ENCODE measurements around the gene RGS9. TPM values are rescaled to one million over a fixed set of nuclear protein-coding genes. Genes with fewer than 3 reads are reported as not detected.

Gene RGS9
- polyA plus RNA-seq, 4 donors = 2.4 to 4.7 (median 3.7) TPM

DNA sequence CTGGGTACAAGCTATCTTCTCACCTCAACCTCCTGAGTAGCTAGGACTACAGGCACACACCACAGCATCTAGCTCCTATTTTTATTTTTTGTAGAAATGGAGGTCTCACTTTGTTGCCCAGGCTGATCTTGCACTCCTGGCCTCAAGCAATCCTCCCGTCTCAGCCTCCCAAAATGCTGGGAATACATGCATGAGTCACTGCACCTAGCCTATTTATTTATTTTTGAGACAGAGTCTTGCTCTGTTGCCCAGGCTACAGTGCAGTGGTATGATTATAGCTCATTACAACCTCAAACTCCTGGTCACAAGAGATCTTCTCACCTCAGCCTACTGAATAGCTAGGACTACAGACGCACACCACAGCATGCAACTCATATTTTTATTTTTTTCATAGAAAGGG lies 40.1 kb upstream of the RGS9 start:
- Histone ChIP-seq H3K9me3 (ENCODE audit: control insufficient read depth in 2 of 2, insufficient read depth in 1 of 2, low read depth in 1 of 2, low read length in 1 of 2) (no peaks in the 10 kb centered on the region), H3K27ac (ENCODE audit: low read depth in 1 of 3, low read length in 2 of 3) (no peak overlapping the region), H3K4me3 (ENCODE audit: low read depth in 1 of 3, low read length in 3 of 3) (no peak overlapping the region), H3K36me3 (ENCODE audit: control insufficient read depth in 3 of 3, insufficient read depth in 2 of 3, low read depth in 1 of 3, low read length in 3 of 3) (no peaks in the 10 kb centered on the region), H3K4me1 (ENCODE audit: control insufficient read depth in 3 of 3, insufficient read depth in 2 of 3, low read depth in 1 of 3, low read length in 2 of 3) (peaks cover 2 to 6% (median 4%) of the 10 kb centered on the region in 3 donors), H3K27me3 (ENCODE audit: control insufficient read depth in 3 of 3, insufficient read depth in 3 of 3, low read length in 3 of 3) (no peaks in the 10 kb centered on the region)
- WGBS, 3 donors = 96% methylated on average over 2 of the region's 2 CpGs
- no peak for FAIRE-seq
- no peak for DNase-seq

DNA sequence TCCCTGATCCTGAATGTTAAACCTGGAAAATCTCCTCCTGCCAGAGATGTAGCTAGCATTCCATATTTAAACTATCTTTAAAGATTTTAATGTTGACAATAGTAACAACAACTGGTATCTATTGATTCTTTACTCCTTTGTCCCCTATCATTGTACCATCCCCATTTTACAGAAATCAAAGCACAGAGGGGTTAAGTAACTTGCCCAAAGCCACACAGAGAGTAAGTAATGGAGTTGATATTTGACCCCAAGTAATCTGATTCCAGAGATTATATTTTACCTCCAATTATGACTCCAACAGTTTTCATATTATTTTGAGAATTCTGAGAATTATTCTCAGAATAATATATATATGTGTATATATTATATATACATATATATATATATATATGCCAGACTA lies 37.7 kb upstream of the RGS9 start:
- Histone ChIP-seq H3K9me3 (ENCODE audit: control insufficient read depth in 2 of 2, insufficient read depth in 1 of 2, low read depth in 1 of 2, low read length in 1 of 2) (no peaks in the 10 kb centered on the region), H3K27me3 (ENCODE audit: control insufficient read depth in 3 of 3, insufficient read depth in 3 of 3, low read length in 3 of 3) (no peaks in the 10 kb centered on the region), H3K4me3 (ENCODE audit: low read depth in 1 of 3, low read length in 3 of 3) (no peak overlapping the region), H3K27ac (ENCODE audit: low read depth in 1 of 3, low read length in 2 of 3) (no peak overlapping the region), H3K4me1 (ENCODE audit: control insufficient read depth in 3 of 3, insufficient read depth in 2 of 3, low read depth in 1 of 3, low read length in 2 of 3) (peaks cover 2 to 4% (median 4%) of the 10 kb centered on the region in 3 donors), H3K36me3 (ENCODE audit: control insufficient read depth in 3 of 3, insufficient read depth in 2 of 3, low read depth in 1 of 3, low read length in 3 of 3) (no peaks in the 10 kb centered on the region)
- FAIRE-seq (no peak), DNase-seq (no peak)

DNA sequence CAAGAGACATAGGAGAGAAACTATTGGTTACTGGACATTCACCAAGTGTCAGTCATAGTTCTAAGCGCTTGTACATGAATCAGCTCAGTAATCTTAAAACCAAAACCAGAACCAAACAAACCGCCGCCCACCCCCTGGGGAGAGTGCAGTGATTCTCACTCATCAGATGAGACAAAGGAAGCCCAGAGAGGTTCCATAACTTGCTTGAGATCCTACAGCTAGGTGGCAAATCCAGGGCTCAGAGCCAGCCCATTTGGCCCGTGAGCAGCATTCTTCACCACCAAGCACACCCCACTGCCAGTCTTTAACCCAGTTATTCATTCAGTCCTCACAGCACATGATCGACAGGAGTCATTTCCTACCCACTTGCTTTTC lies 37.2 kb upstream of the RGS9 start:
- no peaks in the 10 kb centered on the region for H3K9me3 ChIP-seq (ENCODE audit: control insufficient read depth in 2 of 2, insufficient read depth in 1 of 2, low read depth in 1 of 2, low read length in 1 of 2)
- H3K4me3 ChIP-seq (ENCODE audit: low read depth in 1 of 3, low read length in 3 of 3) = peak overlapping the region in 2 of 3 donors; percentile 56 to 59
- H3K4me1 ChIP-seq (ENCODE audit: control insufficient read depth in 3 of 3, insufficient read depth in 2 of 3, low read depth in 1 of 3, low read length in 2 of 3) = peaks cover 2 to 4% (median 4%) of the 10 kb centered on the region in 3 donors
- WGBS, 3 donors = 32 to 38% (median 35%) methylated on average over 5 of the region's 5 CpGs
- H3K27ac ChIP-seq (ENCODE audit: low read depth in 1 of 3, low read length in 2 of 3) = peak overlapping the region in 2 of 3 donors; percentile 87 to 91
- no peaks in the 10 kb centered on the region for H3K27me3 ChIP-seq (ENCODE audit: control insufficient read depth in 3 of 3, insufficient read depth in 3 of 3, low read length in 3 of 3)
- FAIRE-seq (no peak), DNase-seq (peak in 1 of 2 donors; percentile 65)
- H3K36me3 ChIP-seq (ENCODE audit: control insufficient read depth in 3 of 3, insufficient read depth in 2 of 3, low read depth in 1 of 3, low read length in 3 of 3) = no peaks in the 10 kb centered on the region

DNA sequence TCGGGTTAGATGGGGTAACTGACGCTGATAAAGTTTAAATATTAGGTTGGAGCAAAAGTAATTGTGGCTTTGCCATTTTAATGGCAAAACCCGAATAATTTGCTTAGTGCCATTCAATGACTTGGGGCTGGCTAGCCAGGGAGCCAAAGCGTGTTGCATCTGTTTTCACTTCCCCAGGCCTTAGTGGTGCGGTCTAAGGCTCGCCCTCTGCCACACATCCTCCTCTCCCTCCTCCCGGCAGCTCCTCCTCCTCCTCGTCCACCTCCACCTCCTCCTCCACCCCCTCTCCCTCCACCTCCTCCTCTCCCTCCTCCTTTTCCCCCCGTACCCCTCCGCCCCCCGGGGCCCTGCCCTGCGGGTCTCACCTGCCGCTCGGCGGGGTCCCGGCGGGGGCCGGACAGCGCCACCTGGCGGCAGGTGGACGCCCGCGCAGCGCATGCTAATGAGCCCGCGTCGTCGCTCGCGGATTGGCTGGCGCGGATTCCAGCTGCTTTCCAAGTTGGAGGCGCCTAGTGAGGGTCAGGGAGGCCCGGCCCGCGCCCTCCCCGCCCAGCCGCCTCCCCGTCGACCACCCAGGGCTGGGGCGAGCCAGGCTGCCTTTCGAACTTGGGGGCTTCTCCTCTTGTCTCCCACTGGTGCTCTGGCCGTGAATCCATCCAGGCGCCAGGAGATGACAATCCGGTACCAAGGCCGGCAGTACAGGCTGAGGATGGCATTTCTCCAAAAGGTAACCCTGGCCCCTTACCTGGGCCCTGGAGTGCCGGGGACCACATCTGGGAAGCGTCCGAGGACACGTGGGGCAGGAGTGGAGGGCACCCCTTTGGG lies 36.6 kb upstream of the RGS9 start:
- peak overlapping the region in 2 of 3 donors; percentile 56 to 59 for H3K4me3 ChIP-seq (ENCODE audit: low read depth in 1 of 3, low read length in 3 of 3)
- FAIRE-seq = no peak
- no peaks in the 10 kb centered on the region for H3K9me3 ChIP-seq (ENCODE audit: control insufficient read depth in 2 of 2, insufficient read depth in 1 of 2, low read depth in 1 of 2, low read length in 1 of 2)
- no peaks in the 10 kb centered on the region for H3K27me3 ChIP-seq (ENCODE audit: control insufficient read depth in 3 of 3, insufficient read depth in 3 of 3, low read length in 3 of 3)
- no peaks in the 10 kb centered on the region for H3K36me3 ChIP-seq (ENCODE audit: control insufficient read depth in 3 of 3, insufficient read depth in 2 of 3, low read depth in 1 of 3, low read length in 3 of 3)
- 3 to 5% (median 4%) methylated on average over 45 to 50 of the region's 50 CpGs for WGBS, 3 donors
- H3K27ac ChIP-seq (ENCODE audit: low read depth in 1 of 3, low read length in 2 of 3) = peak overlapping the region in 2 of 3 donors; percentile 87 to 91
- peak; percentile 80 to 91 for DNase-seq
- peaks cover 2 to 4% (median 4%) of the 10 kb centered on the region in 3 donors for H3K4me1 ChIP-seq (ENCODE audit: control insufficient read depth in 3 of 3, insufficient read depth in 2 of 3, low read depth in 1 of 3, low read length in 2 of 3)

DNA sequence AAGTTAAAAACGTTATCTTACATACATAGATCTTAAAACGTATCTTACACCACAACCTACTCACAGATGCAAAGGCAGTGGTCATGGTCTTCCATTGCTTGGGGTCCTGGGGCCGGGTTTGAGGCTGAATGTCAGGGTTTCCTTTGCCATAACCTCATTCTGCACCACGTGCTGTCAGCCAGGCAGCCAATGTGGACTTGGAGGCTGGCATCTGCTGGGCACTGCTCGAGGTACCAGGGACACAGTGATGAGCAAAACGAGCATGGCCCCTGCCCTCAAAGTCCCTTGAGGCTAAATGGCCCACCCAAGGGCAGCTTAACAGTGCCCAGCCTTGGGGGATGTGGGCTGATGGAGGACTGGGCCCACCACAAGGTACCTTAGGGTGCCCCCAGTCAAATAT lies 35.8 kb upstream of the RGS9 start:
- H3K36me3 ChIP-seq (ENCODE audit: control insufficient read depth in 3 of 3, insufficient read depth in 2 of 3, low read depth in 1 of 3, low read length in 3 of 3) = no peaks in the 10 kb centered on the region
- H3K27me3 ChIP-seq (ENCODE audit: control insufficient read depth in 3 of 3, insufficient read depth in 3 of 3, low read length in 3 of 3) = no peaks in the 10 kb centered on the region
- H3K27ac ChIP-seq (ENCODE audit: low read depth in 1 of 3, low read length in 2 of 3) = no peak overlapping the region
- DNase-seq (no peak), FAIRE-seq (no peak)
- no peak overlapping the region for H3K4me3 ChIP-seq (ENCODE audit: low read depth in 1 of 3, low read length in 3 of 3)
- H3K9me3 ChIP-seq (ENCODE audit: control insufficient read depth in 2 of 2, insufficient read depth in 1 of 2, low read depth in 1 of 2, low read length in 1 of 2) = no peaks in the 10 kb centered on the region
- 39 to 67% (median 41%) methylated on average over 6 of the region's 6 CpGs for WGBS, 3 donors
- H3K4me1 ChIP-seq (ENCODE audit: control insufficient read depth in 3 of 3, insufficient read depth in 2 of 3, low read depth in 1 of 3, low read length in 2 of 3) = peaks cover 2 to 4% (median 4%) of the 10 kb centered on the region in 3 donors

DNA sequence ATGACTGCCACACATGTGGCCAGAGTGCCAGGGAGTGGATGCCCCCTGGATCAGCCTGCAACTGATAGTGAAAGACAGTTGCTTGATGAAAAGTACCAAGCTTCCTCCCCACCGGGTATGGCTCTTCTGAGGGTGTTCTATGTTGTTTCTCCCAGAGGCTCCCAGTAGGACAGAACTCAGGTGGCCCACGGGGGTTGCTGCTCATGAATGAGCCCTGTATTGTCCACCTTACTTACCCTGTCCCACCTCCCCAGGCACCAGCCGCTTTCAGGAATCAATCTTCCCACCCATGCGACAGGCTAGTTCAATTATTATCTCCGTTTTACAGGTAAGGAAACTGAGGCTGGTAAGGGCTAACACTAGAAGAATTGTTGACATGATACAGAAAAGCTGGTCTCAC lies 34.9 kb upstream of the RGS9 start:
- peaks cover 2 to 4% (median 4%) of the 10 kb centered on the region in 3 donors for H3K4me1 ChIP-seq (ENCODE audit: control insufficient read depth in 3 of 3, insufficient read depth in 2 of 3, low read depth in 1 of 3, low read length in 2 of 3)
- no peak for DNase-seq

DNA sequence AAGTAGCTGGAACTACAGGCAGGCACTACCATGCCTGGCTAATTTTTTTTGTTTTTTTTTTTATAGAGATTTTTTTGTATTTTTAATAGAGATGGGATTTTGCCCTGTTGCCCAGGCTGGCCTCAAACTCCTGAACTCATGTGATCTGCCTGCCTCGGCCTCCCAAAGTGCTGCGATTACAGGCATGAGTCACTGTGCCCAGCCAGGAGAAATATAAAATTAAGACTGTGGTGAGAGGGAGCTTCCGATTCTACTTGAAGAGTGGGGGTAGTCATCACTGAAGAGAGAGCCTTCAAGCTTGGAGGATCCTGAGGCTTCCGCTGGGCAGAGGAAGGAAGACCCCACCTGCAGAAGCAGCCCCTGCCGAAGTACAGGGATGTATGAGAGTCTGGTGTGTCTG lies 34.4 kb upstream of the RGS9 start:
- no peak for DNase-seq
- Histone ChIP-seq H3K36me3 (ENCODE audit: control insufficient read depth in 3 of 3, insufficient read depth in 2 of 3, low read depth in 1 of 3, low read length in 3 of 3) (no peaks in the 10 kb centered on the region), H3K4me1 (ENCODE audit: control insufficient read depth in 3 of 3, insufficient read depth in 2 of 3, low read depth in 1 of 3, low read length in 2 of 3) (peaks cover 2 to 4% (median 4%) of the 10 kb centered on the region in 3 donors), H3K4me3 (ENCODE audit: low read depth in 1 of 3, low read length in 3 of 3) (no peak overlapping the region), H3K27ac (ENCODE audit: low read depth in 1 of 3, low read length in 2 of 3) (no peak overlapping the region), H3K9me3 (ENCODE audit: control insufficient read depth in 2 of 2, insufficient read depth in 1 of 2, low read depth in 1 of 2, low read length in 1 of 2) (no peaks in the 10 kb centered on the region), H3K27me3 (ENCODE audit: control insufficient read depth in 3 of 3, insufficient read depth in 3 of 3, low read length in 3 of 3) (no peaks in the 10 kb centered on the region)
- no peak for FAIRE-seq
- 66 to 74% (median 68%) methylated on average over 5 of the region's 5 CpGs for WGBS, 3 donors

More for the DNA sequence above, 34.9 kb upstream of the RGS9 start:
- no peak overlapping the region for H3K27ac ChIP-seq (ENCODE audit: low read depth in 1 of 3, low read length in 2 of 3)
- 85 to 91% (median 91%) methylated on average over 5 of the region's 5 CpGs for WGBS, 3 donors
- H3K27me3 ChIP-seq (ENCODE audit: control insufficient read depth in 3 of 3, insufficient read depth in 3 of 3, low read length in 3 of 3) = no peaks in the 10 kb centered on the region
- no peaks in the 10 kb centered on the region for H3K9me3 ChIP-seq (ENCODE audit: control insufficient read depth in 2 of 2, insufficient read depth in 1 of 2, low read depth in 1 of 2, low read length in 1 of 2)
- no peaks in the 10 kb centered on the region for H3K36me3 ChIP-seq (ENCODE audit: control insufficient read depth in 3 of 3, insufficient read depth in 2 of 3, low read depth in 1 of 3, low read length in 3 of 3)
- H3K4me3 ChIP-seq (ENCODE audit: low read depth in 1 of 3, low read length in 3 of 3) = no peak overlapping the region
- no peak for FAIRE-seq

DNA sequence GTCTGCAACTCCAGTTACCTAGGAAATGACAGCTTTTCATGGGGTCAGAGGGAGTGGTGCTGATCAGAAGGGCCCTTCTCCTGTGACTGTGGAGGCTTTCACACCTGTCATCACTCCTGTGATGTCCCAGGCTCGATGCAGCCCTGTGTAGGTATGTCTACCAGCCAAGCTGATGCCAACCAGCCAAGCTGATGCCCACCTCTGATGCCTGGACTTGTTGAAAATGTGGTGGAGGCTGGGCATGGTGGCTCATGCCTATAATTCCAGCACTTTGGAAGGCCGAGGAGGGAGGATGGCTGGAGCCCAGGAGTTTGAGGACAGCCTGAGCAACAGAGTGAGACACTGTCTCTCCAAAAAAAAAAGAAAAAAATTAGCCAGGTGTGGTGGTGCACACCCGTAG lies 33.7 kb upstream of the RGS9 start:
- DNase-seq (no peak), FAIRE-seq (no peak)
- Histone ChIP-seq H3K27me3 (ENCODE audit: control insufficient read depth in 3 of 3, insufficient read depth in 3 of 3, low read length in 3 of 3) (no peaks in the 10 kb centered on the region), H3K27ac (ENCODE audit: low read depth in 1 of 3, low read length in 2 of 3) (no peak overlapping the region), H3K4me3 (ENCODE audit: low read depth in 1 of 3, low read length in 3 of 3) (no peak overlapping the region), H3K36me3 (ENCODE audit: control insufficient read depth in 3 of 3, insufficient read depth in 2 of 3, low read depth in 1 of 3, low read length in 3 of 3) (no peaks in the 10 kb centered on the region), H3K9me3 (ENCODE audit: control insufficient read depth in 2 of 2, insufficient read depth in 1 of 2, low read depth in 1 of 2, low read length in 1 of 2) (no peaks in the 10 kb centered on the region), H3K4me1 (ENCODE audit: control insufficient read depth in 3 of 3, insufficient read depth in 2 of 3, low read depth in 1 of 3, low read length in 2 of 3) (peaks cover 2 to 4% (median 4%) of the 10 kb centered on the region in 3 donors)
- WGBS, 3 donors = 65 to 76% (median 70%) methylated on average over 3 of the region's 3 CpGs

Measured in small intestine (tissue), 7 donors.